Hepatocyte (in vitro differentiated cells): ENCODE measurements around the gene PHACTR1.

Source experiments
- CTCF ChIP-seq: fragments of 200-600 bp; sonication (generic); IDR thresholded peaks from 2 replicates; pipeline ENCODE4 v1.5.1; 2016; ENCODE audit warnings: antibody characterized with exemption, mild to moderate bottlenecking; ENCODE audit not compliant: poor library complexity
- EZH2 ChIP-seq: fragments of 200-600 bp; sonication (generic); IDR thresholded peaks from 2 replicates; pipeline ENCODE4 v1.6.1; 2016; ENCODE audit warnings: antibody characterized with exemption, mild to moderate bottlenecking, borderline replicate concordance
- EZH2phosphoT487 ChIP-seq: fragments of 200-600 bp; sonication (generic); IDR thresholded peaks from one replicate; pipeline ENCODE4 v1.6.1; 2018; ENCODE audit warnings: antibody characterized with exemption, mild to moderate bottlenecking, low read depth, moderate library complexity; ENCODE audit not compliant: unreplicated experiment, severe bottlenecking

- TF ChIP-seq EZH2 (no peak), CTCF (no peak), EZH2phosphoT487 (no peak)
Measured at GRCh38 chr6:13228264-13229204, 512.0 kb downstream of the PHACTR1 start.
